Measurements from ENCODE around the gene FOXD4L1. TPM values are rescaled to one million over a fixed set of nuclear protein-coding genes. Genes with fewer than 3 reads are reported as not detected.
"Not testable (repeated sequence)": the region's sequence is repeated elsewhere in the genome, so short reads cannot be mapped to it uniquely, and the experiment has no call there.

FOXD4L1 gene
- 1.3 TPM in 2 replicates for total RNA-seq (2011; cell fraction: chromatin; rRNA removed; ENCODE audit: low replicate concordance)
- 1.1 and 1.2 TPM in 2 replicates for total RNA-seq (2011; cell fraction: nucleolus; rRNA removed)
- 0.84 and 1.1 TPM in 2 replicates for total RNA-seq (2011; cell fraction: nucleoplasm; rRNA removed)
- total RNA-seq (2014; rRNA removed) (0.24 and 0.32 TPM in 2 replicates), total RNA-seq (2014; rRNA removed; fragmentation: Illumina TruSeq; extraction: Trizol) (0.10 and 0.22 TPM in 2 replicates), total RNA-seq (2015; rRNA removed; fragmentation: Illumina TruSeq; extraction: Trizol) (0.34 and 0.47 TPM in 2 replicates), total RNA-seq (2021) (0.16 and 0.20 TPM in 2 replicates), polyA plus RNA-seq (2011; rRNA removed) (0.19 and 0.21 TPM in 2 replicates), polyA plus RNA-seq (2014; fragmentation: Illumina TruSeq; extraction: Trizol) (0.06 and 0.25 TPM in 2 replicates), polyA plus RNA-seq (2014; fragmentation: Nextera tagmentation; extraction: Ambion mirVana) (not detected), polyA plus RNA-seq (2014; rRNA removed) (0.42 and 0.73 TPM in 2 replicates), polyA minus RNA-seq (2011; rRNA and poly(A)+ RNA removed) (0.28 and 0.30 TPM in 2 replicates), Bru-seq, nascent RNA (percentile 49 among the genes with signal in this experiment), BruChase-seq, experiment 1, labeled RNA remaining after a 2-hour chase (percentile 59 among the genes with signal in this experiment), BruChase-seq, experiment 2, labeled RNA remaining after a 6-hour chase (percentile 63 among the genes with signal in this experiment)
- 0.06 and 0.34 TPM in 2 replicates for polyA plus RNA-seq (2011; cell fraction: cytosol; rRNA removed)
- 0.41 and 0.85 TPM in 2 replicates for polyA plus RNA-seq (2011; cell fraction: nucleus; rRNA removed)
- polyA plus RNA-seq (2012), result 0.23 and 0.37 TPM in 2 replicates
- polyA minus RNA-seq (2011; cell fraction: cytosol; rRNA and poly(A)+ RNA removed), result not detected in 2 replicates
- polyA minus RNA-seq (2011; cell fraction: nucleus; rRNA and poly(A)+ RNA removed), result 0.56 and 1.1 TPM in 2 replicates
- long read RNA-seq, experiment 1, result 0 reads
- long read RNA-seq, experiment 2, result 0 reads
- long read RNA-seq, experiment 3, result 0 reads

- H3K9me3 ChIP-seq (replicated peaks; ENCODE audit: control insufficient read depth, insufficient read depth, low read depth, low read length); CTCF ChIA-PET (ENCODE audit: low intra/inter-chr PET ratio); in situ Hi-C loops (cut with MboI); H3K4me3 ChIP-seq; FAIRE-seq; ATAC-seq; H3K79me2 ChIP-seq (ENCODE audit: control insufficient read depth, insufficient read depth, low read length); H3K9ac ChIP-seq (ENCODE audit: insufficient read depth in 1 of 2, low read depth in 2 of 2, low read length in 2 of 2); POLR2A ChIA-PET; H3K4me2 ChIP-seq (ENCODE audit: insufficient read depth, low read length); H3K27ac ChIP-seq (ENCODE audit: extremely low read depth, low read depth, low read length); DNase-seq (ENCODE audit: extremely low read depth in 1 of 4, low spot score in 3 of 4); intact Hi-C loops (cut with micrococcal nuclease); H4K20me1 ChIP-seq (replicated peaks; ENCODE audit: control insufficient read depth, insufficient read depth, low read length); H3K36me3 ChIP-seq (ENCODE audit: control insufficient read depth, insufficient read depth, low read length); H2AFZ ChIP-seq (ENCODE audit: low read depth, low read length); H3K9me1 ChIP-seq (ENCODE audit: control insufficient read depth, insufficient read depth, low read length); BruUV-seq (replicated peaks); H3K27me3 ChIP-seq (ENCODE audit: control insufficient read depth in 2 of 2, insufficient read depth in 2 of 2, low read length in 2 of 2): not testable (repeated sequence)
- H3K4me1 ChIP-seq (replicated peaks in 1 of 2; ENCODE audit: control insufficient read depth in 2 of 2, insufficient read depth in 2 of 2, low read length in 2 of 2), result peaks cover 0 to 11% of the 10 kb centered on the region in 2 experiments; a peak in 2 of 5 replicates
- 90% methylated on average over 1 of the region's 4 CpGs for WGBS (ENCODE audit: insufficient coverage, low coverage, missing lambda C conversion rate)
Measured at GRCh38 chr2:113498365-113498764, at the start of gene FOXD4L1. TSS of gene FOXD4L1 (plus strand) at chr2:113498665. CDS start at chr2:113499257, 592 bp downstream.

GRCh38 chr2:113465770-113466169 is 32.7 kb upstream of the FOXD4L1 start:
- BruUV-seq (replicated peaks); H3K4me3 ChIP-seq; FAIRE-seq; POLR2A ChIA-PET; in situ Hi-C loops (cut with MboI); ATAC-seq; H3K27me3 ChIP-seq (ENCODE audit: control insufficient read depth in 2 of 2, insufficient read depth in 2 of 2, low read length in 2 of 2); H3K36me3 ChIP-seq (ENCODE audit: control insufficient read depth, insufficient read depth, low read length); H4K20me1 ChIP-seq (replicated peaks; ENCODE audit: control insufficient read depth, insufficient read depth, low read length); H3K4me2 ChIP-seq (ENCODE audit: insufficient read depth, low read length); H3K9ac ChIP-seq (ENCODE audit: insufficient read depth in 1 of 2, low read depth in 2 of 2, low read length in 2 of 2); H3K79me2 ChIP-seq (ENCODE audit: control insufficient read depth, insufficient read depth, low read length); H2AFZ ChIP-seq (ENCODE audit: low read depth, low read length); H3K27ac ChIP-seq (ENCODE audit: extremely low read depth, low read depth, low read length); H3K4me1 ChIP-seq (replicated peaks in 1 of 2; ENCODE audit: control insufficient read depth in 2 of 2, insufficient read depth in 2 of 2, low read length in 2 of 2); DNase-seq (ENCODE audit: extremely low read depth in 1 of 4, low spot score in 3 of 4); CTCF ChIA-PET (ENCODE audit: low intra/inter-chr PET ratio); intact Hi-C loops (cut with micrococcal nuclease); H3K9me1 ChIP-seq (ENCODE audit: control insufficient read depth, insufficient read depth, low read length); H3K9me3 ChIP-seq (replicated peaks; ENCODE audit: control insufficient read depth, insufficient read depth, low read depth, low read length): not testable (repeated sequence)

GRCh38 chr2:113476688-113477368 is 21.6 kb upstream of the FOXD4L1 start:
- POLR2A ChIA-PET; H3K4me2 ChIP-seq (ENCODE audit: insufficient read depth, low read length); H3K9ac ChIP-seq (ENCODE audit: insufficient read depth in 1 of 2, low read depth in 2 of 2, low read length in 2 of 2); in situ Hi-C loops (cut with MboI); H3K4me3 ChIP-seq; H3K79me2 ChIP-seq (ENCODE audit: control insufficient read depth, insufficient read depth, low read length); ATAC-seq; H3K9me1 ChIP-seq (ENCODE audit: control insufficient read depth, insufficient read depth, low read length); DNase-seq (ENCODE audit: extremely low read depth in 1 of 4, low spot score in 3 of 4); H2AFZ ChIP-seq (ENCODE audit: low read depth, low read length); H3K27ac ChIP-seq (ENCODE audit: extremely low read depth, low read depth, low read length); BruUV-seq (replicated peaks); intact Hi-C loops (cut with micrococcal nuclease); H3K4me1 ChIP-seq (replicated peaks in 1 of 2; ENCODE audit: control insufficient read depth in 2 of 2, insufficient read depth in 2 of 2, low read length in 2 of 2); H3K27me3 ChIP-seq (ENCODE audit: control insufficient read depth in 2 of 2, insufficient read depth in 2 of 2, low read length in 2 of 2); H3K36me3 ChIP-seq (ENCODE audit: control insufficient read depth, insufficient read depth, low read length); FAIRE-seq; CTCF ChIA-PET (ENCODE audit: low intra/inter-chr PET ratio); H3K9me3 ChIP-seq (replicated peaks; ENCODE audit: control insufficient read depth, insufficient read depth, low read depth, low read length); H4K20me1 ChIP-seq (replicated peaks; ENCODE audit: control insufficient read depth, insufficient read depth, low read length): not testable (repeated sequence)
- WGBS (ENCODE audit: insufficient coverage, low coverage, missing lambda C conversion rate), result 85% methylated on average over 4 of the region's 24 CpGs

Data from K562 (cell line).